ENCODE measurements around the gene PRR12.

The PRR12 gene

DNA sequence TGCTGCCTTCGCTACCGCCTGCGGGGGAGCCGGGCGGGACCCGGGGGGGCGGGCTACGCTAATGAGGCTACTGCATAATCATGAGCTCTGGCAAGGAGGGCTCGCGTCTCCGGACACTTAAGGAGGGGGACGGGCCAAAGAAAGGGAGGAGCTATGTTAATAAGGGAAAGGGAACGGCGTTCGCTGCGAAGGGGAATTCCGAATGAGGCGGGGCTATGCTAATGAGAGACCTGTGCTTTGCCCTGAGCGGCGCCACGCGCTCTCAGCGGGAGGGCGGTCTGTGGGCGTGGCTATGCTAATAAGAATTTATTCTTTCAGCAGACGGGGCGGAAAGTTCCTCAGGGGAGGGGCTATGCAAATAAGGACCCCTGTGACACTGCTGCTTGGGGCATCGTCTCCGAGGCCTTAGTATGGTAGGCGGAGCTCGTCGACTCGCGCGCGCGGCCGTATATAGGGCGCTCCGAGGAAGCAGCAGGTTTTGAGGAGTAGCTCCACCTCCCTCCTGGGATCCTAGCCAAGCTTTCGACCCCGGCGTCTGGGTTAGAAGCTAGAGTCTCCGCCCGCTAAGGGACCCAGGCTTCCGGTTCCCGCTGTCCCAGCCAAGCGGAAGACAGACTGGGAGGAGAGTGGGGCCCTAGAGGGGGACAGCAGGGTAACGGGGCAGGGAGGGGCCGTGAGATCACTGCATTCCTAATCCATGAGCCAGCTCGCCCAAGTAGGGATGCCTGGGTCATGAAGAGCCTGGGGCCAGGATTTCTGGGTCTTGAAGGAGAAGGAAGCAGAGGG is 49.3 kb downstream of the PRR12 start, which contains the start of gene RRAS:
Gene RRAS, minus strand, starts transcription at position 31 of the 786 bp plus-strand sequence. CDS start 45 bp downstream, outside the sequence.
- TF ChIP-seq, protein P1, sequence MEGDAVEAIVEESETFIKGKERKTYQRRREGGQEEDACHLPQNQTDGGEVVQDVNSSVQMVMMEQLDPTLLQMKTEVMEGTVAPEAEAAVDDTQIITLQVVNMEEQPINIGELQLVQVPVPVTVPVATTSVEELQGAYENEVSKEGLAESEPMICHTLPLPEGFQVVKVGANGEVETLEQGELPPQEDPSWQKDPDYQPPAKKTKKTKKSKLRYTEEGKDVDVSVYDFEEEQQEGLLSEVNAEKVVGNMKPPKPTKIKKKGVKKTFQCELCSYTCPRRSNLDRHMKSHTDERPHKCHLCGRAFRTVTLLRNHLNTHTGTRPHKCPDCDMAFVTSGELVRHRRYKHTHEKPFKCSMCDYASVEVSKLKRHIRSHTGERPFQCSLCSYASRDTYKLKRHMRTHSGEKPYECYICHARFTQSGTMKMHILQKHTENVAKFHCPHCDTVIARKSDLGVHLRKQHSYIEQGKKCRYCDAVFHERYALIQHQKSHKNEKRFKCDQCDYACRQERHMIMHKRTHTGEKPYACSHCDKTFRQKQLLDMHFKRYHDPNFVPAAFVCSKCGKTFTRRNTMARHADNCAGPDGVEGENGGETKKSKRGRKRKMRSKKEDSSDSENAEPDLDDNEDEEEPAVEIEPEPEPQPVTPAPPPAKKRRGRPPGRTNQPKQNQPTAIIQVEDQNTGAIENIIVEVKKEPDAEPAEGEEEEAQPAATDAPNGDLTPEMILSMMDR (IDR thresholded peaks at IDR 0.05; ENCODE audit: borderline replicate concordance, insufficient read depth, low read depth, low read length) = no peak
- H3K4me3 ChIP-seq (ENCODE audit: low read depth, low read length) = peak within 1 kb of the TSS; percentile 62

DNA sequence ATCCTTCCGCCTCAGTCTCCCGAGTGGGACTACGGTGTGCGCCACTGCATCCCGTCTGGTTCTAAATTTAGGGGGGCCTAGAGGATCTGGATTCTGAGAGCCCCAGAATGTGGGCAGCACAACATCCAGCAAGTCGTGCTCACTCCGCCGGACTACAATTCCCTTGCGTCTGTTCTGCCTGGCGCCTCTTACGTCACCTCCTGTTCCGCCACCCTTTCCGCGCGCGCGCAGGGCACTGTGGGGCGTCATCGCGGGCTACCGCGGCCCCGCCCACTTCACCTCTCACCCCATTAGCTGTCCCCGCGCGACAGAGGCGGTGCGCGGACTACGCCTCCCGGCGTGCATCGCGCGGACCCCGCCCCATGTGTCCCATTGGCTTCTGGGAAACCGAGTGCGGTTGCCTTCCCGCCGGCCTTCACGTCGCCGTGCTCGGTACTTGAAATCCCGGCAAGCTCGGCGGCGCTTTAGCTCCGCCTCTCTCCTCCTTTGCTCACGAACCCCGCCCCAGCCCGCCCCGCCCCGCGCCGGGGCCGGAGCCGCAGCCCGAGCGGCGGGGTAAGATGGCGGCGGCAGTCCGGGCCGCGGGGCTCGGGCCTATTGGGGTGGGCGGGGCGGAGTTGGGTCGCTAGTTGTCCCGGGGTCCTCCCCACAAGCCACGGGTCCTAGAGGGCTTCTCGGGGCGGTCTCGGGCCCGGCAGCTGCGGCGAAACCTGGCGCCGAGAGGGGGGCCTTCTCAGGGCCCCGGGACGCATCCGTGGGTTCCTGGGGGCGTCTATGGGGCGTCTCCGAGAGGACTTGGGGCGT is 50.9 kb downstream of the PRR12 start, which contains the start of gene SCAF1:
Gene SCAF1, plus strand, starts transcription at position 522 of the 804 bp plus-strand sequence. CDS start 2,818 bp downstream, outside the sequence.
- H3K4me3 ChIP-seq (ENCODE audit: low read depth, low read length) = peak within 1 kb of the TSS; percentile 90
- TF ChIP-seq, protein P1 (IDR thresholded peaks at IDR 0.05; ENCODE audit: borderline replicate concordance, insufficient read depth, low read depth, low read length) = no peak

DNA sequence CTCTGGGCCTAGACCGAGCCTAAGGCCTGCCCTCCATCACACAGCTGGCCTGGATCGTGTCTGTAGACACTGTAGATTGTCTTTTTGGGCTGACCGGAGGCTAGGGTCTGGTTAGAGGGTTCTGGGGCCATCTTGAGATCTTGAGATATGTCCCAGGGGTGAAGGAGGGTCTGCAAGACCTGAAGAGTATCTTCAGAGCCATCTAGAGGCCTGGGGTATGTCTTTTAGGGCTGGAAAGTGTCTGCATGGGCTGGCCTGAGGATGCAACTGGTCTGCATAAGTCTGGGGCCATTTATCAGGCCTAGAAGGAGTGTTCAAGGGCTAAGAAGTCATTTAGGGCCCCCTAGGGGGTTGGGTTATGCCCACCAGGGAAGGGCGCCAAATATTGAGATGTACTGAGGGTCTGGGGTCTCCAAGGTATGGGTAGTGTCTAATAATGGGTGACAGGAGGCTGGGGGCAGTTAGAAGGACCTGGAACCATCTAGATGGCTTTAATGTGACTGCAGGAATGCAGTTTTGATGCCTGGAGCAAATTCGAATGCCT is 51.6 kb downstream of the PRR12 start:
- H3K4me3 ChIP-seq (ENCODE audit: low read depth, low read length) = peak overlapping the region; percentile 90
- TF ChIP-seq, protein P1 (IDR thresholded peaks at IDR 0.05; ENCODE audit: borderline replicate concordance, insufficient read depth, low read depth, low read length) = no peak

- no peak overlapping the region for H3K4me3 ChIP-seq (ENCODE audit: low read depth, low read length)
Measured at GRCh38 chr19:49643466-49643865, 52.5 kb downstream of the PRR12 start.

DNA sequence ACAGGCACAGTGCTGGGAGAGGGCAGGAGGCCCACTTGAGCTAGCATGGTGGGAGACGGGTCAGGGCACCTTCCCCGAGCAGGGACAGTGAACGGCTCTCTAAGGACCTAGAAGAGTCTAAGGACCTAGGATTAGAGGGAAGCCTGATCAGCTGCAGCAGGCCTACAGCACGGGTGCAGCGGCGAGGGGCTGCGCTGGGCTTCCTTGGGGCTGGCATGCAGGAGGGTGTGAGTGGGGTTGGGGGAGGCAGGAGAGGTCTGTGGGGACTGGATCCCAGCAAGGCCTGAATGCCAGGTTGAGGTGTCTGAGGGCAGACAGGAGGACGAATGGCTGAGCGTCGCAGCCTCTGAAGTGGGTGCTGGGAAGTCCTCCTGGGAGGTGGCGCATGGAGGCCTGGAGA is 54.6 kb downstream of the PRR12 start:
- H3K4me3 ChIP-seq (ENCODE audit: low read depth, low read length) = no peak overlapping the region
- TF ChIP-seq, protein P1 (IDR thresholded peaks at IDR 0.05; ENCODE audit: borderline replicate concordance, insufficient read depth, low read depth, low read length) = no peak

More at GRCh38 chr19:49643466-49643865, 52.5 kb downstream of the PRR12 start:
- TF ChIP-seq, protein P1 (IDR thresholded peaks at IDR 0.05; ENCODE audit: borderline replicate concordance, insufficient read depth, low read depth, low read length) = no peak

GRCh38 chr19:49645995-49646394 is 55.0 kb downstream of the PRR12 start:
- no peak overlapping the region for H3K4me3 ChIP-seq (ENCODE audit: low read depth, low read length)
- TF ChIP-seq, protein P1 (IDR thresholded peaks at IDR 0.05; ENCODE audit: borderline replicate concordance, insufficient read depth, low read depth, low read length) = no peak
